HG03039 (cell line): ENCODE data around the gene SYNRG.
"Not testable (repeated sequence)": the region's sequence is repeated elsewhere in the genome, so short reads cannot be mapped to it uniquely, and the experiment has no call there.

Experiments used
- ATAC-seq: cut with Tn5 transposase; IDR thresholded peaks from one replicate; pipeline ENCODE4 v1.9.1; 2021; ENCODE audit warnings: mild to moderate bottlenecking, moderate library complexity; ENCODE audit not compliant: unreplicated experiment

SYNRG gene, protein sequence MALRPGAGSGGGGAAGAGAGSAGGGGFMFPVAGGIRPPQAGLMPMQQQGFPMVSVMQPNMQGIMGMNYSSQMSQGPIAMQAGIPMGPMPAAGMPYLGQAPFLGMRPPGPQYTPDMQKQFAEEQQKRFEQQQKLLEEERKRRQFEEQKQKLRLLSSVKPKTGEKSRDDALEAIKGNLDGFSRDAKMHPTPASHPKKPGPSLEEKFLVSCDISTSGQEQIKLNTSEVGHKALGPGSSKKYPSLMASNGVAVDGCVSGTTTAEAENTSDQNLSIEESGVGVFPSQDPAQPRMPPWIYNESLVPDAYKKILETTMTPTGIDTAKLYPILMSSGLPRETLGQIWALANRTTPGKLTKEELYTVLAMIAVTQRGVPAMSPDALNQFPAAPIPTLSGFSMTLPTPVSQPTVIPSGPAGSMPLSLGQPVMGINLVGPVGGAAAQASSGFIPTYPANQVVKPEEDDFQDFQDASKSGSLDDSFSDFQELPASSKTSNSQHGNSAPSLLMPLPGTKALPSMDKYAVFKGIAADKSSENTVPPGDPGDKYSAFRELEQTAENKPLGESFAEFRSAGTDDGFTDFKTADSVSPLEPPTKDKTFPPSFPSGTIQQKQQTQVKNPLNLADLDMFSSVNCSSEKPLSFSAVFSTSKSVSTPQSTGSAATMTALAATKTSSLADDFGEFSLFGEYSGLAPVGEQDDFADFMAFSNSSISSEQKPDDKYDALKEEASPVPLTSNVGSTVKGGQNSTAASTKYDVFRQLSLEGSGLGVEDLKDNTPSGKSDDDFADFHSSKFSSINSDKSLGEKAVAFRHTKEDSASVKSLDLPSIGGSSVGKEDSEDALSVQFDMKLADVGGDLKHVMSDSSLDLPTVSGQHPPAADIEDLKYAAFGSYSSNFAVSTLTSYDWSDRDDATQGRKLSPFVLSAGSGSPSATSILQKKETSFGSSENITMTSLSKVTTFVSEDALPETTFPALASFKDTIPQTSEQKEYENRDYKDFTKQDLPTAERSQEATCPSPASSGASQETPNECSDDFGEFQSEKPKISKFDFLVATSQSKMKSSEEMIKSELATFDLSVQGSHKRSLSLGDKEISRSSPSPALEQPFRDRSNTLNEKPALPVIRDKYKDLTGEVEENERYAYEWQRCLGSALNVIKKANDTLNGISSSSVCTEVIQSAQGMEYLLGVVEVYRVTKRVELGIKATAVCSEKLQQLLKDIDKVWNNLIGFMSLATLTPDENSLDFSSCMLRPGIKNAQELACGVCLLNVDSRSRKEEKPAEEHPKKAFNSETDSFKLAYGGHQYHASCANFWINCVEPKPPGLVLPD (N-terminal part only)

GRCh38 chr17:37609170-37610040 lies at the start of gene SYNRG:
Gene SYNRG, minus strand, starts transcription at chr17:37609418. Its CDS starts 63 bp downstream, at chr17:37609355.
- peak; percentile 90 for ATAC-seq

DNA sequence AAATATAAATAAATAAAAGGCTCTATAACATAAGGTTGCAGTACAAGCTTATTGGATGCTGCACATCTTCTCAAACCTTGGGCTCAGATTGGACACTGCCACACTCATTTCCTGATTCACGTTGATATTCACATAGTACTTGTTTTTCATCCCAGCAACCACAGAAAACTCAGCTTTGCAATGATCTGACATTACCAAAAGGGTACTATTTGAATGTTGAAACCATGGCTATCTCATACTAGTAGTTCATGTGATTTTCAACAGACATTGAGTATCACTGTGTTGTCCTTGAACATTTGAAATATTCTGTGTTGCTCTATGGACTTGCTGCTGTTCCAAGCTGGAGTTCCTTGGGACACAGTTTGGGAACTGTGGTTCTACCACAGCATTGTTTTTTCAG lies 48.0 kb upstream of the SYNRG start:
- no peak for ATAC-seq

GRCh38 chr17:37651849-37652248 lies 42.6 kb upstream of the SYNRG start:
- ATAC-seq: no peak

GRCh38 chr17:37650419-37651003 lies 41.3 kb upstream of the SYNRG start:
- ATAC-seq: no peak

DNA sequence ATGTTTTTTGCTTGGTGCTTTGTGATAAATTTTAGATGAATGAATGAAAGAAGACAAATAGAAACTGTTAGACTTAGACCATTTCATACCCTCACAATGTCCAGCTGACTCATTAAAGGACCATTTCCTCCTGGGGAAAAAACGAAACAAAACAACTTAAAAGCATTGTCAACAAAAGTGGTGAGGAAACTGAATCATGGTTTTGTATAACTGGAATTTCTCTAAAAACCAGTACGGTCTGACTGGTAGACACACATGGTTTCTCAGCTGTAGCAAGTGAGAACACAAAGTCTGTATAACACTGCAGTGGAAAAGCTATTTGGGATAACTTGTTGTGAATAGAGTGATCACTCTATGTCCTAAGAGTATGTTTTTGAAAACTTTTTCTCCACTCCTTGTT lies 39.3 kb upstream of the SYNRG start:
- no peak for ATAC-seq

GRCh38 chr17:37647856-37648255 lies 38.6 kb upstream of the SYNRG start:
- ATAC-seq: no peak

GRCh38 chr17:37643869-37644268 lies 34.7 kb upstream of the SYNRG start:
- no peak for ATAC-seq

DNA sequence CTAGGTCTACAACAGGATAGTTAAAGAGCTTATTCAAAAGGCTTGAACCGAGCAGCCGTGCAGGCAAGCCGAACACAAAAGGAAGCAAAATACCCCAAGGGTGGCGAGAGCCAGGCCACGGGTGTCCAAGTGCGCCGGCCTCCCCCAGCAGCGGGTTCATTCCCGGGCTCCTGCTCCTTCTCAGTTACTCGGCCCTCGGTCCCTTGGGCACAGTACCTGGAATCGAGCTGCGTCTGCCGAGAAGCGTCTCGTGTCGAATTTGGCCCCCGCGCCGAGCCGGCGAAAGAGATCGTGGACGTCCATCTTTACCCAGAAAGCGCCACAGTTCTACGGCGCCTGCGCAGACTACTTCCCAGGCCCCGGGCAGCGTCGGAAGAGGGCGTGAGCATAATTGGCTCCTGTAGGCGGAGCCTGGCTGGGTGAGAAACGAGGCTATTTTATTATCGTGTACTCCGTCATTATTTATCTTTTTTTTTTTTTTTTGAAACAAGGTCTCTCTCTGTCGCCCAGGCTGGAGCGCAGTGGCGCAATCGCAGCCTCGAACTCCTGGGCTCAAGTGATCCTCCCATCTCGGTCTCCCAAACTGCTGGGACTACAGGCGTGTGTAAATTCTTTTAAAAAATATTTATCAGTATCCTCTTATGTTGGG lies 34.0 kb upstream of the SYNRG start, which contains the start of gene DDX52:
TSS of gene DDX52 (minus strand) at position 329 of the 649 bp plus-strand sequence. CDS start at position 303, 26 bp downstream.
- peak; percentile 82 for ATAC-seq

DNA sequence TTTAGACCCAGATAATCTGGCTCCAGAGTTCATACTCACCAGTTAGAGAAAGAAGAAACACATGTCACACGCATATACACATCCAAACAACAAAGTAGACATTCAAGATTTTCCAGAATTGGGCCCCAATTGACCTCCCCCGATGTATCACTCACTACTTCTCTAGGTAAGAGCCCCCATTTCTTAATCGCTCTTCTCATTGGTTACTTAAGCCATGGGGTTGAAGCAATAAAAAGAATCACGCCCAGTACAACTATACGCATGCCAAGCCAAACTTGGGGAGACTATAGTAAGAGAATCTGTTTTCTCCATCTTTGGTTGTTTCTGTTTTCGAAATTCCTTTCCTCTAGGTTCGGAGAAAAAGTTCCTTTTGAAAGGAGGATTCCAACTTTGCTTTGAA lies 33.5 kb upstream of the SYNRG start:
- no peak for ATAC-seq

DNA sequence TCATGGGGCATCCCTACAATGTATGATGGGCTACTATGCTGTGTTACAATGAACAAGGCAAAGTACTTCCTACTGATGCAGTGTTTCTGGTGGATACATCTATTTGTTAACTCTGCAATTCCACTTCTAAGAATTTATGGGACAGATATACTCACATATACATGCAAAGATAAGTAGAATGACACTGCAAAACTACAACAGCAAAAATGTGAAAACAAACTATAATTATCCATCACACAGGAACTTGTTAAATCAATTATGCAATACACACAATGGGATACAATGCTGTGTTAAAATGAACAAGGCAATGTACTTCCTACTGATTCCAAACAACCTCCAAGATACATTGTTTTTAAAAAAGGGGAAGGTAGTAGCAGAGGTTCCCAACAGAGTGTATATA lies 30.8 kb upstream of the SYNRG start:
- ATAC-seq: no peak

DNA sequence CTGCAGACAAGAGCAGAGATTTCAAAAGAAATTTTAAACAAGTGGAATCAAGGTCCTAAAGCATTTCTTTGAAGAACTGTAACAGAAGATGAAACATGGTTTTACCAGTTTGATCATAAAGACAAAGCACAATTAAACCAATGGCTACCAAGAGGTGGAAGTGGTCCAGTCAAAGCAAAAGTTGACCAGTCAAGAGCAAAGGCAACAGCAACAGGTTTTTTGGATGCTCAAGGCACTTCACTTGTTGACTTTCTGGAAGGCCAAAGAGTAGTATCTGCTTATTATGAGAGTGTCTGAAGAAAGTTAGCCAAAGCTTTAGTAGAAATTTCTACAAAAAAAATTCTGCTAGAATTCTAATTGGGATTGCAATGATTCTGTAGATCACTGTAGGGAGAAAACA lies 28.7 kb upstream of the SYNRG start:
- ATAC-seq: no peak

DNA sequence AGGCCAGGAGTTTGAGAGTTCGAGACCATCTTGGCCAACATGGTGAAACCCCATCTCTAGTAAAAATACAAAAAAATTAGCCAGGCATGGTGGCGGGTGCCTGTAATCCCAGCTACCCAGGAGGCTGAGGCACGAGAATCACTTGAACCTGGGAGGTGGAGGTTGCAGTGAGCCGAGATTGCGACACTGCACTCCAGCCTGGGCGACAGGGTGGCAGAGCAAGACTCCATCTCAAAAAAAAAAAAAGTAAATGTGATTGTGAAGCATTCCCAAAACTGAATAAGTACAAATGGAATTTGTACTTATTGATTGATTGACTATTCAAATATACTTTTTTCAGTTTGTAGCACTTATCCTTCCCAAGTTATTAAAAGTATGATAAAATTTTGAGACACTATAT lies 7.2 kb upstream of the SYNRG start:
- not testable (repeated sequence) for ATAC-seq

DNA sequence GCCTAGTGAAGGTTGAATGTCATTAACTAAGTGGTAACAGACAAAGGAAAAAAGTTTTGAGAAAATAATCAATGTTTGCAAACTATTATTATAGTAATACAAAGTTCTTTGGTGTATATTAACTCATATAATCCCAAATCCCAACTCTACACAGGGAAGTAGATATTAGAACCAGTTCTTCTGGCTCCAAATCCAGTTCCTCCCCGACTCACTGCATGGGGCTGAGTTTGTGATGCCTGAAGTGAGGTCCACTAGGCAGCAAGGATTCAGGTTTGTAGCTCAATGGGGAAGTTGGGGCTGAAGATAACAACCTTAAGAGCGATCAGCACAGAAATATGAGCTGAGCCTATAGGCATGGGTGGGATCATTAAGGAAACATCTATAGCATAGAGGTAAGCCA lies 5.6 kb upstream of the SYNRG start:
- ATAC-seq: no peak

- no peak for ATAC-seq
These were observed 5.2 kb upstream of the SYNRG start for GRCh38 chr17:37614391-37614790.

GRCh38 chr17:37610971-37611370 lies 1.8 kb upstream of the SYNRG start:
- ATAC-seq: no peak

DNA sequence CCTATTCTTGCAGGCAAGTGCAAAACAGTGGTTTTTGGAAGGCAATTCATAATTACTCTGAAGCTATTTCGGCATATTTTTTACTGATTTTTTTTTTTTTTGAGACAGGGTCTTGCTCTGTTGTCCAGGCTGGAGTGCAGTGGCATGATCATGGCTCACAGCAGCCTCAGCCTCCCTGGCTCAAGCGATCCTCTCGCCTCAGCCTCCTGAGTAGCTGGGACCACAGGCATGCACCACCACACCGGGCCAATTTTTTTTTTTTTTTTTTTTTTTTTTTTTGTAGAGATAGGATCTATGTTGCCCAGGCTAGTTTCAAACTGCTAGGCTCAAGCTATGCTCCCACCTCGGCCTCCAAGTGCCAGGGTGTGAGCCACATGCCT lies 813 bp upstream of the SYNRG start:
- ATAC-seq: not testable (repeated sequence)

GRCh38 chr17:37608351-37609169 lies 658 bp downstream of the SYNRG start:
- ATAC-seq: no peak

DNA sequence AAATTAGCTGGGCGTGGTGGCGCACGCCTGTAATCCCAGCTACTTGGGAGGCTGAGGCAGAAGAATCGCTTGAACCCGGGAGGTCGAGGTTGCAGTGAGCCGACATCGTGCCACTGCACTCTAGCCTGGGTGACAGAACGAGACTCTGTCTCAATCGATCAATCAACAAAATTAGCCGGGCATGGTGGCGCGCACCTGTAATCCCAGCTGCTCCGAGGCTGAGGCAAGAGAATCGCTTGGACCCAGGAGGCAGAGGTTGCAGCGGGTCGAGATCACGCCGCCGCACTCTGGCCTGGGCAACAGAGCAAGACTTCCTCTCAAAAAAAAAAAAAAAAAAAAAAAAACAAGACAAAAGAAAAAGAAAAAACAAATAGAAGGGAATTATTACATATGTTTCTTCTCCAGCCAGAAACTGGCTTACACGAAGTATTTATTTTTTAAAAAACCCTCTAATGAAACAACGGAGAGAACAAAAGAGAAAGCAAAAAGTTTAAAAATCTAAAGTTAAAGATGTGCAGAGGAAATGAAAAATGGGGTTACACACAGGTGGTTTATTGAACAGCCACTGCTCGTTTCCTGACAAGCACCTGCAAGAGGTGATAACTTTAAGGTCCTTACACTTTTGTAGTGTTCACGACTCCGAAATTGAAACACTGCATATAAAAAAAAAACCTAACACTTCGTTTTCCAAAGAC lies 1.4 kb downstream of the SYNRG start:
- ATAC-seq: no peak
